GM21360 (cell line): ENCODE results near the gene IQCB1.
"Not testable (repeated sequence)": the region's sequence is repeated elsewhere in the genome, so short reads cannot be mapped to it uniquely, and the experiment has no call there.

Source experiments
- ATAC-seq: cut with Tn5 transposase; IDR thresholded peaks from one replicate; pipeline ENCODE4 v1.9.1; 2021; ENCODE audit warnings: mild to moderate bottlenecking, moderate library complexity; ENCODE audit not compliant: unreplicated experiment

IQCB1 gene

DNA sequence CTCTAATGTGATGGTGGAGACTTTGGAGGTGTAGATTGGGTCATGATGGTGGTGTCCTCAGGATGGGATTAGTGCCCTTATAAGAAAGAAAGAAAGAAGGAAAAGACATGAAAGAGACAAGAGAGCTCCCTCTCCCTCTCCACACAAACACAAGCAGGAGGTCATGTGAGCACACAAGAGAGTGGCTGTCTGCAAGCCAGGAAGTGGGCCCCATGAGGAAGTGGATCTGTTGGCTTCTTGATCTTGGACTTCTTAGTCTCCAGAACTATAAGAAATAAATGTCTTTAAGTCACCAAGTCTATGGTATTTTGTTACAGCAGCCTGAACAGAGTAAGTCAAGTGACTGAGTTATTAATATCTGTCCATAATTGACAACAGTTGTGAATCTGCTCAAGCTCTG is 17.1 kb downstream of the IQCB1 start:
- ATAC-seq: no peak

DNA sequence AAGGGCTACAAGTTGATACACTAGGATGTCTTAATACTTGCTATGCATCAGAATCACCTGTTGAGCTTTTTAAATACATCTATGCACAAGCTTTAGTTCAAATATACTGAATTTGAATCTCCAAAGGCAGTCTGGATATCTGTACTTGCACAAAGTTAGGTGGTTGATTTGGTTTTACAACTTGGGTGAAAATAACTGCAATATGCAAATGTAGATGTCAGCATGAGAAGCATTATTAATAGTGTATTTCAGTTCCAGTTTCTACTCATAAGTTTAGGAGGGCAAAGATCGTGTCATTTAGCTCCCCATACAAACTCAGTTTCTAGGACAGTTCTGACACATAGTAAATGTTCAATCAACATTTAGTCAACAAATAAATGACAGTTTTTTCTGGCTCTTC is 25.6 kb downstream of the IQCB1 start:
- peak; percentile 97 for ATAC-seq

DNA sequence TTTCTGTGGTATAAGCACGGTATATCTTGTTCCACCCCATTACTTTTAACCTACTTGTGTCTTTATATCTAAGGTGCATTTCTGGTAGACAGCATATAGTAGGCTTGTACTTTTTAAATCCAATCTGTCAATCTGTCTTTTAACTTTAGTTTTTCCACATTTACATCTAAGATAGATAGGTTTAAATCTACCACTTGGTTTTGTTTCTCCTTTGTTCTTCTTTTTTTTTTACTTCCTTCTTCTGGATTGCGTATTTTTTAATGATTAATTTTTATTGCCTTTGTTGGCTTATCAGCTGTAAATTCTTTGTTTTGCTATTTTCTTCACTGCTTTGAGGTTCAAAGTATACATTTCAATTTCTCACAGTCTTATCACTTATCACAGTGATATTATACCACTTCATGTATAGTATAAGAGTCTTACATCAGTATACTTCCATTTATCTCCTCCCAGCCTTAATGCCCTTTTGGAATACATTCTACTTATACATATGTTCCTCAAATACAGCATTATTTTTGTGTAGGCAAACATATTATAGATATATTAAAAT is 31.0 kb downstream of the IQCB1 start:
- ATAC-seq: no peak

DNA sequence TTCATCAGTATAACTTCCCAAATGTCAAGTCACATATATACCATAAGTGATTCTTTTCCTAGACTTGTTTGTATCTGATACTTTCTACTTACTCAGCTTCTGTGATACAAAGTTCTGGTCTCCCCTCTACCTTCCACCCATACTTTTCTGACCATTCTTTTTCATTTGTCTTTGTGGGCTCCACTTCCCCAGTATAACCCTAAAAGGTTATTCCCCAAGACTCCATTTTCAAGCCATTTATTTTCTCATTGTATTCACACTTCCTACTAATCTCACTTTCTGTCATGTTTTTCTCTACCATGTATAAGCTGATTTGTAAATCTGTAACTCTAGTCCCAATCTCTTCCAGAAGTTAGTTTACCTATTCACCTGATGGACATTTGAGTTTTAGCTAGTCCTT is 34.0 kb downstream of the IQCB1 start:
- ATAC-seq: no peak

DNA sequence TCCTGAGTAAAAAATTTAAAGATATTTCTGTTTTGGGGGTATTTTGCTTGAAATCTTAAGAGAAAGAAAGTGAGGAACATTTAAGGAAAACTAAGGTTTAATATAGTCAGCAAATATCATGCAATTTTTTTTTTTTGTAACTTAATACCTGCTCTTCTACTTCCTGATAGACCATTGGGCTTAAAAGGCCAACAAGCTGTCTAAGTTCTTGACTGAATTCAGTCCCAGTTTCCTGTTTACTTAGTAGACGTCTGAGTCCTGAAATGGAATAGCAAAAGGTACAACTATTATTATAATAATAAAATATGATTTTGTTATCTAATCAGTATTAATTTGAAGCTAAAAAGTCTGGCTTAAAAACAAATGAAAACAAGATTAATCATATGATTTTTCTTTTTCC is 37.9 kb downstream of the IQCB1 start:
- ATAC-seq: no peak

DNA sequence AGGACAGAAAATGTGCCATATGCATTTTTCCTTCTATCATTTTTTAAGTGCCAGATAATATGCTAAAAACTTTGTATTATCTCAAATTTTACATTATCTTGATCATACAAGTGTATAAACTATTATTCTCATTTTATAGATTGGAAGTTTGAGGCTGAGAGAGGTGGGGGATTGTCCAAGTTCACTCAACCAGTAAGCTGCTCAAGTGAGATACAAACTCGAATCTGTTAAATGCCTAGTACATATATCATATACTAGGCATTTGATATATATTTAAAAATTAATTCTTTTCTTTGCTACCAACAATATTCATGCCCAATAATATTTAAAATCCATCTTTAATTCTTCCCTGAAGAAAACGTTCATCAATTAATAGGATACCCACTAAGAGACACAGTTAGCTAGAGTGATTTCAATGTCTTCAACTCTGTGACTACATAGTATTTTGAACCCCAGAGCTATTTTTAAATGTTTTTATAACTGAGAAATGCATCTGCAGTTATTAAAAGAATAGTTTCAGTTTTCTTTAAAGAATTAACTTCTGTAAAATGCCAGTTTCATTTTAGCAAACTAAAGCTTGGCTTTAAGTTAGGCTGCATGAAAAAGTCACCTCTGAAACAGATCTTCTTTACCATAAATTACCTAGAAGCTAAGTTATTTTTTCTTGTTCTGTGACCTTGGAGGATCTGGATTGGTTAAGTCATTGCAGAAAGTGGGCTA is 40.4 kb downstream of the IQCB1 start:
- no peak for ATAC-seq

DNA sequence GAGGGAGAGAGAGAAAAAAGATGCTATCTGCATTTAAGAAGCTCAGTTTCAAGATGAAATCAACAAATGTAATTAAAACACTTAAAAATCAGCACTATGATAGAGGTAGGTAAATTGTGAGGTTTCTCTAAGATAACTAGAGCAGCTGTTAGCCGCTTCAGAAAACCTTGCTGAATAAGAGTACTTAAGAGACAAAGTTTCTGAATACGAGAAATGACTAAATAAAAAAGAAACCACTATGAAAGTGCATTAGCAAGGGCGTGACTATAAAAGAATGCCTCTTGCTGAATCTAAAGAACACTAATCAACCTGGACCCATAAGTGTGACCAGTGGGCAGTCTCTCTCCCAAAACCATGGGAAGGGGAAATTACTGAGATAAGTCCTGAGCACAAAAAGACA is 41.8 kb downstream of the IQCB1 start:
- peak; percentile 47 for ATAC-seq

DNA sequence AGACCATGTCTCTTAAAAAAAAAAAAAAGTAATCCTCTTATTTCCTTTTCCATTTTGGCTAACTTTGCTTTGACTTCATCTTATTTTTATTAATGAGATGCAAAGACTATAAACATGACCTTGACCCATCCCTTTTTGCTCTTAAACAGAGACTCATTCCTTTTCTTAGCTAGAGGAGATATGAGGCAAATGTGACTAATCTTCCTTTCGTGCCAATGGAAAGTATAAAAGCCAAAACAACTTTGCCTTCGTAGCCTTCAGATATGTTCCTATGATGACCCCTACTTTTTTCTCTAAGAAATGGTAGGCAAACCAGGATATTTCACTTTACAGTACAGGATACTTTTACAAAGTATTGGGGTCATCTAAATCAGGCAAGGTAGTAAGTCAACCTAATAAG is 48.4 kb downstream of the IQCB1 start:
- ATAC-seq: no peak

DNA sequence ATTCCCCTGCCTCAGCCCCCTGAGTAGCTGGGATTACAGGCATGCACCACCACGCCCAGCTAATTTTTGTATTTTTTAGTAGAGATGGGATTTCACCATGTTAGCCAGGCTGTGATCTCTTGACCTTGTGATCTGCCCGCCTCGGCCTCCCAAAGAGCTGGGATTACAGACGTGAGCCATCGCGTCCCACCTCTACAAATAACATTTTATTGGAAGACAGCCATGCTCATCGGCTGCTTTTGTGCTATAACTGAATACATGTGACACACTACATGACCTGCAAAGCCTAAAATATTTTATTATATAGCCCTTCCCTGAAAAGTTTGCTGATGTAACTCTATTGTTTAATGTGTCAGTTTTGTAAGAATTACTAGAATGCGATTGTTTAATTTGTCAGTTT is 52.1 kb downstream of the IQCB1 start:
- ATAC-seq: not testable (repeated sequence)

DNA sequence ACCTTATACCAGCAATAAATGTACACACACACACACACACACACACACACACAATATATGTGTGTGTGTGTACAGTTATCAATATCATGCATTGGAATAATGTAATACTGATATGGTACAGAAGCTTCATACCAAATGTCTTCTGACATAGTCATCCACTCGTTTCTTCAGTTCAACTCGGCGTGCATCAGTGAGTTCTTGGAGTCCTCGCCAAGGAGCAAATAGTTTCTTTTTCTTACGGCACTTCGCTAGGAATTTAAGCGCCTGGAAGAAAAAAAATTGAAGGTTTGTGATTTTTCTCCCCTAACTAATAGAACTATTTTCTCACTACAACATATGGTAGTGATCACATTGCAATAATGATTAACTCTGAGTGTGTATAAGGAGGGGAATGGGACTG is 53.2 kb downstream of the IQCB1 start:
- no peak for ATAC-seq

DNA sequence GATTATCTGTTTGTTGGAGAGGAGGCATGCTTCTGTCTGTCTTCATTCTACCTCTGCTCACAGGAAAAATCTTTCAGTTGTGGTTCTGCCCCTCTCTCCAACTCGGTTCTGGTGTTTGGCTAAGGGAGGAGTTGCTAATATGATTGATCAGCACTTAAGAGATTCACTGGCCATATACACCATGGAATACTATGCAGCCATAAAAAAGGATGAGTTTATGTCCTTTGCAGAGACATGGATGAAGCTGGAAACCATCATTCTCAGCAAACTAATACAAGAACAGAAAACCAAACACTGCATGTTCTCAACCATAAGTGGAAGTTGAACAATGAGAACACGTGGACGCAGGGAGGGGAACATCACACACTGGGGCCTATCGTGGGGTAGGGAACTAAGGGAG is 59.8 kb downstream of the IQCB1 start:
- not testable (repeated sequence) for ATAC-seq

DNA sequence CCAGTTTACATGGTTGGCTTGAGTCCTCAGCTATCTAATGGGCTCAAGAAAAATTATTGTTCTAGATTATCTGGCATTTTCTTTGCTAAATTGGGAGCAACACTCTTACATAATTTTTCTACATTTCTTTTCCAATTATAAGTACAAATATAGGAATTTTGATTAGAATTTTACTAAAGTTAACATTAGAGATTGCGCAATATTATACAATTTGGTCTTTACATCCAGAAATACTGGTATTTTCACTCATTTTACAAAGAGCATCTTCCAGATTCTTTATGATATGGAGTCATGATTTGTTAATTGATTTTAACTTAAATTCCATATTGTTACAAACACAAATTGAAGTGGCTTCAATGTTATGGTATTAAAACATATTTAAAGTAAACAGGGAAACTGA is 65.6 kb downstream of the IQCB1 start:
- ATAC-seq: no peak

DNA sequence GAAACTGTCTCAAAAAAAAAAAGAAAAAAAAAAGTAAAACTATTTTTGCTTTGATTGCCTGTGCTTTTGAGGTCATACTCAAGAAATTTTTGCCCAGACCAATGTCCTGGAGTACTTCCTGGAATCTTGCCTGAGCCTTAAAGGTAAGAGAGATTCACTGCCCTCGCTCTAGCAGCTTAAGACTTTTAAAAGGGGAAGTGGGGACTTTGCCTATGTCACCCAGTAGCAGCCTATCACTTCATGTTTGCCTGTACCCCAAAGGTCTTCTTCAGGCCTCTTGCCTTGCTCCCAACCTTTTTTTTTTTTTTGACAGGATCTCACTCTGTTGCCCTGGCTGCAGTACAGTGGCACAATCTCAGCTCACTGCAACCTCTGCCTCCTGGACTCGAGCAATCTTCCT is 66.4 kb downstream of the IQCB1 start:
- no peak for ATAC-seq

DNA sequence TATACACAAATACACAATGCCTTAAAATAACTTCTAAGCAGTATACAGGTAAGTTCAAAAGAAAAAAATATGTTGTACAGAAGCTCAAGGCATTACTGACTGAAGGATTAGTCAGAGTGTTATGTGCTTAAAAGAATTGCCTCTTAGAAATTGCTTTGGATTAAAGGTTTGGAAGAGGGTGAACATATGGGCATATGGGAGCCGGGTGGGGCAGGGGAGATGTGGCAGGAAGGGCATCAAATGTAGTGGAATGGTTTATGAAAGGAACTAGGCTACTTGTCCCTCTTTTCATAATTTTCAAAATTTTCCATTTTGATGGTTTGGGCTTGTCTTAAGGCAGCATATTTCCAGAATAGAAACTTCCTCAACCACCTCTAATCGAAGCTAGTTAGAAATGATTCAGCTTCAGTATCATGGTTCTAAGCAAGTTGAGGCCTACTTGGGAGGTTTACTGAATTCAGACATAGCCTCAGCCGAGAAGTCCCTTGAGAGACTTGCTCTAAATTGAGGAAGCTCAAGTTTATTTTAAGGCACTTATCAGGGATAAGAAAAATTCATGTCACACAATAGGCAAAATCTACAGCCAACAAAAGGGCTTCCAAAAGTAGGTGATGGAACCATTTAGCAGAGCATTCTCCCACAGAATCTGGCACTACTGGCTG is 75.2 kb downstream of the IQCB1 start:
- no peak for ATAC-seq

DNA sequence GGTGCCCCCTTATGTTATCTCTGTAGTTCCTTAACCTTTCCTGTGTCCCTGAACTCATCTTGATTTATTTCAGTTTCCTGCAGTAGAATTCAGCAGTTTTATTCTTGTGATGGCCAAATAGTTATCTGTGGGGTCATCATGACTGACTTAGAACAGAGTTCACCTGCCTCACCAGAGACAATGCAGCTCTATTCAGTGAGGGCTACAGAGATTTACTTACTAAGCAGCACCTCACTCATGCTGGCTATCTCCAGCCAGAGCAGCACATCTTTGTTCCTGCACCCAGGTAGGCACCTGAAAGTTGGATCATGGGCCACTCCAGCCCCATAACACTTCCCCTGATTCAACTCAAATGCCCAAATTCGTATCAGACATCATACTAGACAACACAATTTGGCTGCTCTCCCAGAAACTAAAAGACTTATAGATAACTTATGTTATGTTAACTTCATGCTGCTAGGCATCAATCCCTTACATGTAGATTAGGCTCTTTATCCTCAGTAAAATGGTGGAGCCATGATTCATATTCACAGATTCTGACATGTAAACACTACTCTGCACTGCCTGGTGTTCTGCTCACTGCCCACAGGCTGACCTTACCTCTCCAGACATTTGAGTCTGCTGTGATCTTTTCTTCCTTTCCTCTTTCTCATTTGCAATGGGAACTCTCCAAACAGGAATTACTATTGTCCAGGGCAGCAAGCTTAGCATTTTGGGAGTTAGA is 76.0 kb downstream of the IQCB1 start:
- no peak for ATAC-seq

DNA sequence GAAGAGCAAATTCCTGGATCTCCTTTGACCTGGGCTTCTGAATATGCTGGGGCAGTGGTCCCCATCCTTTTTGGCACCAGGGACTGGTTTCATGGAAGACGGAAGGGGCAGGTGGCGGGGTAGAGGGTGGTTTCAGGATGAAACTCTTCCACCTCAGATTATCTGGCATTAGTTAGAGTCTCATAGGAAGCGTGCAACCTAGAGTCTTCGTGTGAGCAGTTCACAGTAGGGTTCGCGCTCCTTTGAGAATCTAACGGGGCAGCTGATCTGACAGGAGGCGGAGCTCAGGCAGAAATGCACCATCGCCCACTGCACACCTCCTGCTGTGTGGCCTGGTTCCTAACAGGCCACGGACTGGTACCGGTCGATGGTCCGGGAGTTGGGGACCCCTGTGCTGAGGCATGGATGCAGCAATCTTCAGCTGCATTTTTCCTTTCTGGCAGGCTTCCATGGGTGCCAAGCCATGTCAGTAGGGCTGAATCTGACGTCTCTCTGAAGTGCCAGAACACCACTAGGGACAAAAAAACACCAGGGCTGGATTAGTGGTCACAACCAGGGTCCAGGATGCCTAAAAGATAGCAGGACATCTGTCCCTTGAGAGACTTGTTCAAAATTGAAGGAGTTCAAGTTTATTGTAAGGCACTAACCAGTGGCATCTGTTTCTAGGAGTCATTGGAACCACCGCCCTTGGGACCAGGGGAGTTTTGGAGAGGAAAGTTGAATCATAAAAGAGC is 76.9 kb downstream of the IQCB1 start:
- no peak for ATAC-seq

DNA sequence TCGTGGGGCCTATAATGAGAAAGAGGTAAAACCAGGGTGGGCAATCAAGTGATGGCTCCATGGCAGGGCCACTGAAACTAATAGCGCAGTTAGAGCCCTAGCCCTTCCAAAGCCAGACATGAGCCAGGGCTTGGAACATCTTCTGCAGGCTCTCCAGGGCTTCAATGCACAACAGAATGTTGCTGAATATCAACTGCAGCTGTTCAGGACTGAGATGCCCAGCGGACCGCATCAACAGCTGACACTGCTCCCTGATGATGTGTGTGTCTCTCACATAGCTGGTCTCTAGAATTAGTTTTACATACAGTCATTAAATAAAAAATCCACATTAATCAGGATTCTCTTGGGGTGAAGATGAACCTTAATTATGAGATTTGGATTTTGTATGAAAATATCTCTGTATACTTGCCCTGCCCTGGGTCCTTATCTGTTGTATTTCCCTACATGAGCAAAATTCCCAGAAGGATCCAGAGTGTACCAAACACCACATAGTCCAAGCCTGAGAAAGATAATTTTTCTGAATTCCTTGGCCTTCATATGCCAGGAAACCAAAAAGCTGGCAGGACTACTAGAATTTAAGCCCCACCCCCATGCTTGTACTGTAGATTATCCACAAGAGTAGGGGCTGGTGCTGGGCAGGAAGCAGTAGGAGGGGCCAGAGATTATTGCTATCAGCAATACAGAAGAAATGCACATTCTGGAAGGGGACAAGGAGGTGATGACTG is 77.6 kb downstream of the IQCB1 start:
- ATAC-seq: no peak

DNA sequence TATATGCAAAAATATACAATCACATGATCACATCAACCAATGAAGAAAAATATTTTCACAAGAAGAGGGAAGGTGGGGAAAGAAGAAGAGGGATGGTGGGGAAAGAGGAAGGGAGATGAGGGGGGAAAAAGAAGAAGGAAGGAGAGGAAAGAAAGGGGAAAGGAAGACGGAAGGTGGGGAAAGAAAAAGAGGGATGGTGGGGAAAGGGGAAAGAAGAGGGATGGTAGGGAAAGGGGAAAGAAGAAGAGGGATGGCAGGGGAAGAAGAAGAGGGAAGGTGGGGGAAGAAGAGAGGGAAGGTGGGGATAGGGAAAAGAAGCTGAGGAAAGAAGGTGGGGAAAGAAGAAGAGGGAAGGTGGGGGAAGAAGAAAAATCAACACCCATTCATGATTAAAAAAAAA is 82.1 kb downstream of the IQCB1 start:
- ATAC-seq: no peak

DNA sequence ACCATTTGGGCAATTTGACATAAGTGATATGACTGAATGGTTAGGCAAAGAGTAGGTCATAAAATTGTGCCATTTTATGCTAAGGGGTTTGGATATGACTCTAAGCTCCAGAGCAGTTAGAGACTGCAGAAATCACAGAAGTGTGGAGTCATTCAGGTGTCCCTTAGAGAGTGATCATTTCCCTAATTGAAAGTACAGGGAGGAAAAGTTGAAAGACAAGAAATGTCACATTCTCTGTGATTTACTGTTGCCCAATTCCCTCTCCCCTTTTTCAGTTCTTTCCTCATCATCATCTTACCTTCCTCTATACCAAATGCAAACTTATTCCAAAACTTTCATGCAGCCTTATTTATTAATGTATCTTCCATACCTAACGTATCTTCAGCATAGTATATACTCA is 82.6 kb downstream of the IQCB1 start:
- no peak for ATAC-seq

DNA sequence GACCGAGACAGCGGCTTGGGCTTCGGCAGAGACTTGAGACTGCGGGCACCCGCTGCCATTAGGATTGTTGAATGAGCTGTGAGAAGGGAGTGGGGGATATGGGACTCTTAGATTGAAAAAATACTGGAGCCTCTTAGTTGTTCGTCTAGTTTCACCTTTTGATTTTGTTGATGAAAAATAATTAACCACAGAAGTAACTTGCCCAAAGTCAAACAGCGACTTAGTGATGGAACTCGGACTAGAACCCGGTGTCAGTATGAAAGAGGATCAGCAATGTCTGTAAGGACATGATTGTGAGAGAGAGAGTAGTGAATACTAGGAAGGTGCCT is 84.8 kb downstream of the IQCB1 start:
- no peak for ATAC-seq
